NCI-H510A treated with DMSO at 0.1 percent for 48 hours (cell line): ENCODE results near the gene SCN4B.

ENCODE experiments used
- DNase-seq: peaks from one replicate; lab custom pipeline; 2025; lab: John Stamatoyannopoulos, UW

SCN4B gene

DNA sequence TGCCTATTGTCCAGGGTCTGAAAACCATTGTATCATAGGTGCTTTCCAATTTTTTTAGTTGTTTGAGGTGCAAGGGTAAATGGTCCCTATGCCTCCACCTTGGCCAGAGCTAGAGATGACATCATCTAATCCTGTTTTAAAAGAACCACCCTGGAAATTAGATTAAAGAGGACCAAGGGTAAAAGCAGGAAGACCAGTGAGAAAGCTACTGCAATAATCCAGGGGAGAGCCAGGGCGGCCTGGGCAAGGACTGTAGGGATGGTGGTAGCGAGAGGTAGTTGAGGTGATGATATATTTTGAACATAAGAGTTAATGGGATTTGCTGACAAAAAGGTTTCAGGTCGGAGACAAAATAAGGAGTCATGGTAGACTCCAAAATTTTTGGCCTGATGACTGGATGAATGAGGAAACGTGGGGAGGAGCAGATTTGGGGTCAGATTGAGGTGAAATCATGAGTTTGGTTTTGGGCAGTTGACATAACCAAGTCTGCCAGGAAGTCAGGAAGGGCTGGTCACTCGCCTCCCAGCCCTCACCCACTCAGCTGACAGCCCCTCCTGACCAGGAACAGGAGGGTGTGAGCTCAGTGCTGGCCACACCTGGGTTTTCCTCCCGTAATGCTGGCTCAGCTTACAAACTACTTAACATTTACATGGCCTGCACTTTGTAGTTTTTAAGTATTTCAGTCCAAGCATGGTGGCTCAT, 23.0 kb downstream of the SCN4B start:
- no peak for DNase-seq

DNA sequence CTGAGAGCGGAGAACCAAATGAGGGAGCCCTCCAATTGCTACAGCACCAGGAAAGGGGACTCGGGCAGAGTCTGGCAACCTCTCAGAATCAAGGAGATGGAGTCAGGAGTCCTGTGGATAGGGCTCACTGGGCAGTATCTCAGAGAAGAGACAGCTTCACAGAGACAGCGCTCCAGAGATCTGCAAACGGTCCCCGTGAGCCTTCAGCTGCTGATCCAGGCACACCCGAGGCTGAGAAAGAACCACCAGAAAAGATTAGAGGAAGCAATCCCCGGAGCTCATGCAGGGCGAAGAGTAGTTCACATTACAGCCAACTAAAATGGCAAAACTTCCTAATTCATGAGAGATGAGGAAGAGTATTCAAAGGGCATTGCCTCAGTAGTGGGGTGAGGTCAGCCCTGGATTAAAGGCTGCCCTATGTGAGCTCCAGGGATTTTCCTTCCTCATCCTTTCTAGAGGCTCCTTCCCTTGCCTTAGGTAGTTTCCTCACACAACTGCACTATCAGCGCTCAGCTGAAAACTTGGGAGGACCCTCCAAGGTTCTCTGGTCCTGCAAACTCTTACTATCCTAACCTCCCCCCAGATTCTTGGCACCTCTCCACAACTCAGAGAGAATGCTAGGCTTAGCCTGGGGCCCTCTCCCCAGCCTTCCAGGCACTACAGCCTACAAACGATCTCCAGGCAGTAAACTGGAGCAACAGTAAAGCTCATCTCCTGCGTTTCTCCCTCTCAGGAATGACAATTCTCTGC, 23.7 kb downstream of the SCN4B start:
- DNase-seq, result no peak

DNA sequence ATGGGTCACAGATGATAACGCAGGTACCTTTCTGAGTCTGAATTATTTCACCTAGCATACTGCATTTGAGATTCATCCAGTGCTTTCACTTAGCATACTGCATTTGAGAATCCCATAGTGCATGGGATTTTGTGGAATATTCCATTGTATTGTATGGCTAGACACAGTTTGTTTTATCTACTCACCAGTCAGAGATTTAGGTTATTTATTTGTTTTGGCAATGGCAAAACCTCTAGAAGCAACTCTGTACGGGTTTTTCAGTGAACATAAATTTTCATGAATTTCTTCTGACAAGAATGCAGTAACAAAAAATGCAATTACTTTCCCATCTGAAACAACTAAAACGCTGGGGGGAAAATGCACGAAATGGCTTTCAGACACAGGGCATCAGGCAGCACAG, 24.3 kb downstream of the SCN4B start:
- DNase-seq, result no peak

DNA sequence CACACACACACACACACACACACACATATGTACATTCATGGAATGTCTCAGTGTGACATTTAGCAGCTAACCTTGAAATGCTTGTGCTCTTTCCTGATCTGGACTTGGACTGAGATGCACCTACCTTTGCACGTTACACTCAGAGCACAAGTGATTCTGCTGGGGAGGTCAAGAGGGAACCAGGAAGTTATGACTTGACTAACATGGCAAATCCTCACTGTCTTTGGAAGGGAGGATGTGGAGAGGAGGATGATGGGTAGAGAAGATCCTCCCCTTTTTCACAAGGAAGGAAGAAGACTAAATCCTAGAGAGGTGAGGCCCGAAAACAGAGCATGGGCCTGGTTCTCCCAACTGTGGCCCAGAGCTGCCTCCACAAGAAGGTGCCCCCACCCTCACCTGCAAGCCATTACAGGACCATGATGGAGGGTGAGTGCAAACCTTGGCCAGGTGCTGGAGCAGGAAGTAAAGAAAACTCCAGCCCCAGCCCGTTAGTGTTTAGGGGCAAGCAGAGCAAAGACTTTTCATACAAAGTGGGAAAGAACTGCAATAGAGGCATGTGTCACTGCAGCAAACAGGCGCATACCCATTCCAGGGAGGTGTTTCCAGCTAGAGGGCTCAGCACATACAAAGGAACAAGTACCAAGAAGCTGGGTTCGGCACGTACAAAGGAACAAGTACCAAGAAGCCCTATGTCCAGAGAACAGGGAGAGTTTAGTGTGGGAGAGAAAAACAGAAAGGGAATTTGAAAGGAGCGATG, 26.4 kb downstream of the SCN4B start:
- DNase-seq, result no peak

DNA sequence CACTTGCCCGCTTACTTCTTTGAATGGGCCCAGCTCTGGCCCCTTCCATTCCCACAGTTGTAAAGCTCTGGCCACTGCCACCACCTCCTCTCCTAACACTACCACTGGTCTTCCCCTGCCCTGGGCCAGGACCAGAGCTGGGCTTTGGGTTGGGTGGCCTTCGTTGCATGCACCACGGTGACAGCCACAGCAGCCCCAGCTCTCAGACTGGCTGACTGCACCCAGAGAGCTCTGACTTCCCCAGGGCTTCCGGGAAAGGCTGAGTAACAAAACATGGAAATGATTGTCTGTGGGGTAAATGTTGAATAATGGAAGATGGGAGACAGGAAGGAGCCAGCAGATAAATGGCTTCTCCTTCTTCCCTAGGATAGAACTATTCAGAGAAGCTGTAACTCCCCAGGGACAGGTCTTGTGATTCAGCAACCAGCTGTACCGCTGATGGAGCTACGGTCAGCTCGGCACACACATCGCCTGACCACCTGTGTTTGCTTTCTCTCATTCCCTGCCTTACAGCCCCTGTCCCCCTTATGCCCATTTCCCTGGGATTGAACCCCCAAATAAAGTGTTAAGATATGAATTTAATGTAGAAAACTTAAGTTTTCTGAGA, 27.6 kb downstream of the SCN4B start:
- DNase-seq, result no peak

DNA sequence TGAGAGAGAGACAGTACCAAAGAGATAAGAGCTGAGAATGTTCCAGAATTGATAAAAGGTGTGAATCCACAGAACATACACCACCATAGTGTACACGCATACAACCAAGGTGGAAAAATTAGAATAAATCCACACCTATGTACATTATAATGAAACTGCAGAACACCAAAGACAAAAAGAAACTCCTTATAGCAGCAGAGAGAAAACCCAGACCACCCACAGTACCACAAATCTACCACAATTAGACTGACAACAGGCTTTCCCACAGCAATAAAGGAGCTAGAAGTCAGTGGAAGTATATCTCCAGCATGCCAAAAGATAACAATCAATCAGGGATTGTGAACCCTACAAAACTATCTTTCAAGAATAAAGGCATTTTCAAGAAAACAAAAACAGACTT, 31.8 kb downstream of the SCN4B start:
- no peak for DNase-seq

DNA sequence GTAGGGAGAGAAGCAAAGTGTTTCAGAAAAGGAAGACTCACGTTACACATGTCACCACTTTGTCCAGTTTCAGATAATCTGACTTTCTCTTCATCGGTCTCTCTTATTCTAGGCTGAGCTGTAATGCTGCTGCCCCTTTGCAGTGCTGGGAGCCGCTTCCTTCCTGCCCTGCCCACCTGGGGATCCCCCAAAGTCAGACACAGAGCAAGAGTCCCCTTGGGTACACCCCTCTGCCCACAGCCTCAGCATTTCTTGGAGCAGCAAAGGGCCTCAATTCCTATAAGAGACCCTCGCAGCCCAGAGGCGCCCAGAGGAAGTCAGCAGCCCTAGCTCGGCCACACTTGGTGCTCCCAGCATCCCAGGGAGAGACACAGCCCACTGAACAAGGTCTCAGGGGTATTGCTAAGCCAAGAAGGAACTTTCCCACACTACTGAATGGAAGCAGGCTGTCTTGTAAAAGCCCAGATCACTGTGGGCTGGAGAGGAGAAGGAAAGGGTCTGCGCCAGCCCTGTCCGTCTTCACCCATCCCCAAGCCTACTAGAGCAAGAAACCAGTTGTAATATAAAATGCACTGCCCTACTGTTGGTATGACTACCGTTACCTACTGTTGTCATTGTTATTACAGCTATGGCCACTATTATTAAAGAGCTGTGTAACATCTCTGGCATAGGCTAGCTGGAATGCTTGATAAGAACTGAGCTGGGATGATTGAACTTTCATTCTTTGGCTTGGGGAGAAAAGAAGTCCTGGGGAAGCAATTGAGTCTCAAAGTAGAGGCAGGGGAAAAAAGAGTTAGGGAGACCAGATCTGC, 34.6 kb downstream of the SCN4B start:
- no peak for DNase-seq

DNA sequence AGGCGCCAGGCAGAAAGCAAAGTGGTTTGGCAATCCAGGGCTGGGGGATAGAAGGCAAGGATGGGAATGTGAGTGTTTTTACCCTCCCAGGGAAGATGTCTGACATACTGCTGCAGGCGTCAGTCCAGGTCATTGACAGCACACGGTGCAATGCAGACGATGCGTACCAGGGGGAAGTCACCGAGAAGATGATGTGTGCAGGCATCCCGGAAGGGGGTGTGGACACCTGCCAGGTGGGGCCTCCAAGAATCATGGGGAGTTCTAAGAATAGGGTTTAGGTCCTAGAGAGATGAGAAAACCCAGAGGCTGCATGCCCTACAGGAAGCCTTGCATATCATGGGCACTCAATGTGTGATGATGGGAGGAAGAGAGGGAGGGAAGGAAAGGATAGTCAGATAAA, 37.6 kb downstream of the SCN4B start:
- DNase-seq, result no peak

DNA sequence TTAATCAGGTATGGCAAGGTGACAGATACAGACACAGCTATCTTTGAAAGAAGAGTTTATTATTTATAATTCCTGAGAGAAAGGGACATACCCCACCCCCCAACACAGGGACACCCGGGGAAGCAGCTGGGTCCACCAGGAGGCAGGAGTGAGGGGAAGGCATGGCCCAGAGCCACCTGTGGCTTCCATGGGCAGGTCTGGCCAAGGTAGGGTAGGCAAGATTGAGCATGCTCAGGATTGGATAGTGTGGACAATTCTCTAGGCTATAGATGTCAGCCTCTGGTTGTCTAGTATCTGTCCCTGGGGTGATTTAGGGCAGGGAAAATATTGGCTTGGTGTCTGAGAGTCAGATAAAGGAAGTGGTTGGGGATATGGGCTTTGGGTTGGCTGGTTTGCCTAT, 38.4 kb downstream of the SCN4B start:
- DNase-seq, result no peak

DNA sequence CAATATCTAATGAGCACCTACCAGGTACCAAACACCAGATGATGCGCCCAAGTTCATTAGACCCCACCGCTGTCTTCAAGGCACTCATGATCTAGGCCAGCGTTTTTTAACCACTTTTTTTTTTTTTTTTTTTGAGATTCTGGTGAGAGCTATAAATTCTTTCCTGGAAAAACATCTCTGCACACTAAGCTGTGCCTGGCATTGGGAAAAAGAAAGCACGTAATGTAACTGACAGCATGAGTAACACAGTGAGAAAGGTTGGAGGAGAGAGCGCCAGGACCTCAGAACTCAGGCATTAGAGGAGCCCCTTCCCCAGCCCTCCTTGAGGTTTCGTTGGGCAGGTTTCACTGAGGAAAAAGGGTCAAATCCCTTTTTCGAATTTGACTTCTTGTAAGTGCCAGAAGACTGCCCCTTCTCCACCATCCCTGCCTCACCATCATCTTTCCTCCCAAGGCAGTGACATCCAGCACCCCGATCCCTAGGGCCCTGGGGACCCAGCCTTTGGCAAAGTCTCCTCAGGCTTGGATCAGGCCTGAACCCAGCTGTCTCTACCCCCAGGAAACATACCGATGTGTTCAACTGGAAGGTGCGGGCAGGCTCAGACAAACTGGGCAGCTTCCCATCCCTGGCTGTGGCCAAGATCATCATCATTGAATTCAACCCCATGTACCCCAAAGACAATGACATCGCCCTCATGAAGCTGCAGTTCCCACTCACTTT, 39.8 kb downstream of the SCN4B start:
- DNase-seq, result no peak

DNA sequence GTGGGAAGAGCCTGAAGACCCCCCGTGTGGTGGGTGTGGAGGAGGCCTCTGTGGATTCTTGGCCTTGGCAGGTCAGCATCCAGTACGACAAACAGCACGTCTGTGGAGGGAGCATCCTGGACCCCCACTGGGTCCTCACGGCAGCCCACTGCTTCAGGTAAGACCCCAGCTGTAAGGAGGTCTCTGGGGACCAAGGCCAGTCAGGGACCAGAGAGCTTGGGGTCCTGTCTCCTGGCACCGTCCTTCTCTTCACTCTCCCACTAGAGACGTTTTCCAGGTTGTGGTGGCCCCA, 40.9 kb downstream of the SCN4B start:
- DNase-seq, result no peak

DNA sequence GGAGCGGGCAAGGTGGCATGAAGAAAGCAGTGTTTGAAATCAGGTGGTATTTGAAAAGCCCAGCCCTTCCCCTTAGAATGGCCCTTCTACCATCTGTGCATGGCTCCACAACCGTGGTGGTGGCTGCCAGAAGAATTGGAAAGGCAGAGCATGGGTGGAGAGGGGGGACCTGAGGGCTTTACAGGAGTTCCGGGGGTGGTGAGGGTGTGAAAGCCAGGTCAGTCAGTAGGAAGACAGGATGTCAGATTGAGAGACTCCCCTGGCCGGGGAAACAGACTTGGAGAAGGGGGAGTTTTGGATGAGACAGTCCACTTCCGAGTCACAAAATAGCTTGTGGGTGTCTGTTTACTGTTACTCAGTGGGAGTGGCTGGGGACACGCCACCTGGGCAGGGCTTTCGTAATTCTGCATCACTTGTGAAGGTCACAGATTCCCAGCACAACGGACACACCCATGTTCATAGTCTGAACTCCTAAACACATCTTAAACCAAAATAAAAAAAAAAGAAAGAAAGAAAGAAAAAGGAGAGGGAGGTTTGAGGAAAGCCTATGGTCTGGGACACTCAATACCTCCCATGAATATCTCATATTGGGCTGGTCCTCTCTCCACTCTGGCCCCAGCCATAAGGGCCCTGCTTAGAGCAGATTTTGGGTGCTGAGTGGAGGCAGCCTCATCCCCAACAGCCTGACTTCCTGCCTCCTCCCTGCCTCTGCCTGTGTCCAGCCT, 41.4 kb downstream of the SCN4B start:
- DNase-seq, result no peak

DNA sequence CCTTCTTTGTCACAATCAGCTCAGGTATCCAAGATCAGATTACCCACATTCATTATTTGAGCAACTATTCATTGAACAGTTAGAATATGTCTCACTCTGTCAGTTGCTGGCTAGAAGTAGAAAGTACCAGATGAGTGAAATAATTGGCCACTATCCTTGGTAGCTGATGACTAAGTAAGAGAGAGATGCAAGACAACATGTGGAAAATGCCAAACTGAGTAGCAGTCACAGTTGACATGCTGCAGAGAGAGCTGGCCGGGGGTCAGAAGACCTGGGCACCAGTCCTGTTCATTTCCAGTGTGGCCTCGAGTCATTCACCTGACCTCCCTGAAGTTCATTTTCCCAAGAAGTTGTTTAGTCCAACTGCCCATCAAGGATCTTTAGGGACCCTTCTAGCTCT, 43.4 kb downstream of the SCN4B start:
- no peak for DNase-seq

DNA sequence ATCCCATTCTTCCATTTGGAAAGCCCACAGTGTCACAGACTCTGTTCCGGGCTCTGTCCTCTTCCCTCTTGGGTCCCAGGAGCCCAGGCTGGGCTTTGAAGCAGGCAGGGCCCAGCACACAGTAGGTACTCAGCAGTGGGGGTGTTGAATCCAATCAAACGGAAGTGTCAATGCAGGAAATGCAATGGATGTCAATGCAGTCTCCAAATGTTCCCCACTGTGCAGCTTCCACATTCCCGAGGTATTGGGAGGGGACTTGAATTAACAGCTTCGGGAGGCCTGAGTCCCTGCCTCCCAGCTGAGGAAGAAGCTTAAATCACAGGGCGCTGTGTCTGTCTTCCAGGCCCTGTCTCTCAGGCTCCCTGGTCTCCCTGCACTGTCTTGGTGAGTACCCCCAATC, 44.1 kb downstream of the SCN4B start:
- no peak for DNase-seq

DNA sequence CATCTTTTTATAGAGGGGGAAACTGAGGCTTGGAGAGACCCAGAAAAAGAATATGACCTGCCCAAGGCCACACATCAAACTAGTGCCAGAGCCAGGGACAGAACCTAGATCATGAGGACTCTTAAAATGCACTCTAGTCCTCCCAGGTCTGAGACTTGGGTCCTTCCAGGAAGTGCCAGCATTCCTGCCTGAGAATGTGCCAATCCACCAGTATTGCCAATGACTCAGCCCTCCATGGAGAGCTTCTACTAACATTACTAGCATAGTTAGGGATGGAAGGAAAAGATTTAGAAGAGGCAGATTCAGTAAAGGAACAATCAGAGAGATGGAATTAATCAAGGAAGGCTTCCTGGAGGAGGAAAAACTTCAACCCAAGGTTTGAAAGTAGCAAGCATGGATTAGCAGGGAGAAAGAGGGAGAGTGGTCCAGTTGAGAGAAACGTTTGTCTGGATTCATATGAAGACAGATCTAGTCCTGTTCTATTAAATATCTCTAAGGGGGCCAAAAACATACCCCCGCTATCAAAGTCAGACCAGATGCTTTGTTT, 45.8 kb downstream of the SCN4B start:
- DNase-seq, result no peak

DNA sequence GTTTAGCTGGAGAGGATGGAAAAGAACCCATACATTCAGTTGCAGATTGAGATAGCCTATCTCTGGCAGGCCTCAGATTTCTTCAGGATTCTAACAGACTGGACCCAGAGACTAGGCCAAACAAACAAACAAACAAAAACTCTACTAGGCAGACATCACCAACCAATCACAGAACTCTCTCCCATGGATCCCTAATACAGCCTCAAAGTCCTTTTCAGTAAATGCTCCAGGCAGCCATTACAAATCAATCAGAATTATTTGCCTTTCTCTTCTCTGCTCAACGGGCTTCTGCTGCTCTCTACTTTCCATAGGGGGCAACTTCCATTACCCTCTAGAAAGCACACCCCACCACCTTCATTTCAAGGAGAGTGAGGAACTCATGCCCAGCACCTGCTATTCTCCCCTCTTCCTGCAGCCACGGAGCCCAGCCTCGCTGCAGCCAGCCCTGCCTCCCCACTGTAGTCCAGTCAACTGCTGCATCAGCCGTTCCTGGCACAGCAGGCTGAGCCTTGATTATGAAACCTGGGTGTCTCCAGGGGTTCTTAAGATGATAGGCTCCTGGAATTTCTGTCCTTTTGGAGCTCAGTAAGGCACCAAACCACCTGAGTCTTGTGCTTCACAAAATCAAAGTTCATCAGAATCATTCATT, 46.8 kb downstream of the SCN4B start:
- DNase-seq, result no peak

DNA sequence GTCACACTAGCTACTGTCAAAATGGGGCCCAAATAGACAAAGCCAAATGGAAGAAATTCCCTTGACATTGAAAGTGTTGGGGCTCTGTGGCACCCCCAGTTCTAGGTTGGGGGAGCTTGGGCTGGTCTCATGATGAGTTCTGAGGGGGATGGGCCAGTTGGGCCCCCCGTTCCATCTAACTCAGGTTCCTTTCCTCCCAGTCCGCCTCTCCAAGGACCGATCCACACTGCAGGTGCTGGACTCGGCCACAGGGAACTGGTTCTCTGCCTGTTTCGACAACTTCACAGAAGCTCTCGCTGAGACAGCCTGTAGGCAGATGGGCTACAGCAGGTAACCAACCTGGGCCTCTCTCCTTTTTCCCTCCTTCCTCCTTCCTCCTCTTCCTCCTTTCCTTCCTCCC, 48.1 kb downstream of the SCN4B start:
- DNase-seq, result no peak

DNA sequence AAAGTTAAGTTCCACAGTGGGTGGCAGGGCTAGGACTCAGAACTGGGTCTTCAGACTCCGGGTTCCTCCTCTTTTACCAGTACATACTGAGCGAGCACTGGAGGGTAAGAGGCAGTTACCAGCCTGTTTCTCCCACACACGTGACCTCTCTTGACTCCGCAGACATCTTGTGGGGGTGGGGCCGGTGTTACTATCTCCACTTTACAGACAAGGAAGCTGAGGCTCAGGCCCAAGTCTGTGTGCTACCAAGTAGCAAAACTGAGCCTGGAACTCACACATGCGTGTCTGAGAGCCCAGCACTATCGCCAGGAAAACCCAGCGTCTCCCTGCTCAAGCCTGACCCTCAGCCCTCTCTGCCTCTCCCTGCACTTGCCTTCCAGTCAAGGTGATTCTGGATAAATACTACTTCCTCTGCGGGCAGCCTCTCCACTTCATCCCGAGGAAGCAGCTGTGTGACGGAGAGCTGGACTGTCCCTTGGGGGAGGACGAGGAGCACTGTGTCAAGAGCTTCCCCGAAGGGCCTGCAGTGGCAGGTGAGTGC, 49.8 kb downstream of the SCN4B start:
- no peak for DNase-seq

DNA sequence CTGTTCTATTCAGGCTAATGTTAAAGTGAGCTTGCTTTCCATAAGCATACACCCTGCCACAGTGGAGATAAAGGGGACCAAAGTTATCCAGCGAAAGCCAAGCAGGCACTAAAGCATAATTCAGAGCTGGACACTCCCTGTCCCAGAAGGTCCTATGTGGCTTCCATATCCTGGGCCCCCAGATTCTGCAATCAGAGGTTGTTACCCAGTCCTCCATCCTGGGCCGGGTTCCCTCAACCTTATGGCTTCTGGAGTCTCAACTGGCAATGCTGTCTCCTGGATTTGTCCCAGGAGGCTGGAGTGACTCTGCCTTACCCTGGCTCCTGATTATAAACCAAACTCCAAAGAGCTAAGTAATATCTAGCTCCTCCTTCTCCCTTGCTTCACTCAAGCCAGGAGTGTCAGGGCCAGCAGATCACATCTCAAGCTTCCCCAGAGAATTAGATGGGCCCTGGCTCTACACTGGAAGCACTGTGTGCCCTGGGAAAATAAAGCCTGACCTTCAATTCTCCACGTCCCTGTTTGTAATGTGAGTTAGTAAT, 51.9 kb downstream of the SCN4B start:
- DNase-seq, result no peak
